Uterus (tissue), 4 donors: ENCODE data around the gene MTRF1L. TPM values are rescaled to one million over a fixed set of nuclear protein-coding genes. Genes with fewer than 3 reads are reported as not detected.

Experiments used
- DNase-seq, 2 donors: peaks; one replicate each; pipeline ENCODE4 v3.0.0-alpha.2; 2019 to 2020
- H3K27ac ChIP-seq, 2 donors: fragments of 200-600 bp; sonication (generic); 1 replicate in 1 of 2; 2 replicates in 1 of 2; pipeline ENCODE4 v1.5.1; 2016 to 2018
- H3K27me3 ChIP-seq, 2 donors: fragments of 200-600 bp; sonication (generic); one replicate each; pipeline ENCODE4 v1.5.1; 2018 to 2019; ENCODE audit warnings: control low read depth in 1 of 2
- H3K36me3 ChIP-seq, 2 donors: fragments of 200-600 bp; sonication (generic); one replicate each; pipeline ENCODE4 v1.5.1; 2019; ENCODE audit warnings: control low read depth in 1 of 2
- H3K4me1 ChIP-seq, 2 donors: fragments of 200-600 bp; sonication (generic); one replicate each; pipeline ENCODE4 v1.5.1; 2018 to 2019; ENCODE audit warnings: control low read depth in 1 of 2
- H3K4me3 ChIP-seq, 2 donors: fragments of 200-600 bp; sonication (generic); 1 replicate in 1 of 2; 2 replicates in 1 of 2; pipeline ENCODE4 v1.5.1; 2018 to 2019; ENCODE audit warnings: mild to moderate bottlenecking in 1 of 2
- H3K9me3 ChIP-seq, 2 donors: fragments of 200-600 bp; sonication (generic); one replicate each; pipeline ENCODE4 v1.5.1; 2019; ENCODE audit warnings: control low read depth in 1 of 2
- CTCF ChIP-seq, 4 experiments: fragments of 200-600 bp in 2 of 4; fragments of 450-650 bp in 2 of 4; sonication (generic) in 2 of 4; IDR thresholded peaks; one replicate each; pipeline ENCODE4 v1.5.1; 2016 to 2019; ENCODE audit warnings: antibody characterized with exemption in 4 of 4, mild to moderate bottlenecking in 2 of 4, moderate library complexity in 1 of 4
- POLR2A ChIP-seq, 2 donors: fragments of 450-650 bp; IDR thresholded peaks; one replicate each; pipeline ENCODE4 v1.6.1; 2016; ENCODE audit warnings: antibody characterized with exemption in 2 of 2, mild to moderate bottlenecking in 1 of 2, moderate library complexity in 1 of 2
- intact Hi-C: fragments of 100-400 bp; cut with DNase I; formaldehyde crosslinking; loops from one replicate; pipeline ENCODE4 v1.15.1; 2023; ENCODE audit warnings: low total_unique reads
- total RNA-seq, 4 donors: library from RNA; depleted of rRNA in 3 of 4; stranded (reverse); fragments of >200 nt in 3 of 4; gene quantifications; one replicate each; pipeline versions ENCODE4 v1.1.0 to v1.2.4, GENCODE V29; 2014 to 2023
- donor health status: DM: yes; HTN: yes; CAD: no.

MTRF1L gene
- total RNA-seq, 4 donors from 2014 or later: 9.5 to 26.4 (median 15.7) TPM

DNA sequence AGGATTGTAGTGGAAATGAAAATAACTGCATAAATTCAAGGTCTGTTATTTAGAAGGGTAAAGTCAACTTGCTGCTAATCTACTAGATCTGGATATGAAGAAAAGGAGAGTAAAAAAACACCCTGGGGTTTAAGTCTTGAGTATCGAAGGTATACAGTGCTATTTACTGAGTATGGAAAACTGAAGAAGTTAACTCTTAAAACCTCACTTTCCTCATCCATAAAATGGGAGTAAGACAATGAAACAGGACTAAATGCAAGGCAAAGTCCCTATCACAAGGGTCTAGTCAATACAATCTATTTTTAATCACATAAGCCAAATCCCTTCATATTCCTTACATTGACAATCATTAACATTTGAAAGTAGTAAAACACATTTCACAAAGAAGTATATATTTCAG is 21.9 kb downstream of the MTRF1L start:
- Histone ChIP-seq H3K36me3 (no peaks in the 10 kb centered on the region), H3K4me1 (peaks cover 0 to 11% of the 10 kb centered on the region in 2 donors), H3K27me3 (no peaks in the 10 kb centered on the region), H3K9me3 (no peaks in the 10 kb centered on the region), H3K4me3 (no peak overlapping the region), H3K27ac (no peak overlapping the region)
- DNase-seq: no peak
- intact Hi-C loops: no loop called here
- TF ChIP-seq CTCF (IDR thresholded peaks at IDR 0.05): no peak
- no peak for TF ChIP-seq POLR2A (IDR thresholded peaks at IDR 0.05)

DNA sequence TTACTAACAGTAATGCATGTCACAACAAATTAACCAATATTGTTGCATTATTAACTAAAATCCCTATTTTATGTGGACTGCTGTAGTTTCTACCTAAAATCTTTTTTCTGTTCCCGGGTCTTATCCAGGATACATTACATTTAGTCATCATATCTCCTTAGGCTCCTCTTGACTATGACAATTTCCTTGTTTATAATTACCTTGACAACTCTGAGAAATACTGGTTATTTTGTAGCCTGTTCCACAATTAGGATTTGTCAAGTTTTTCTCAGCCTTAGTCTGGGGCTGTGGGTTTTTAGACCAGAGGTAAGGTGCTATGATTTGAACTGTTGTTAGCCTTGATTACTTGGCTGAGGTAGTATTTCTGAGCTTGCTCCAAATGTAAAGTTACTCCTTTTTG is 23.4 kb downstream of the MTRF1L start:
- Histone ChIP-seq H3K27ac (no peak overlapping the region), H3K27me3 (no peaks in the 10 kb centered on the region), H3K36me3 (no peaks in the 10 kb centered on the region), H3K4me3 (no peak overlapping the region), H3K4me1 (peaks cover 0 to 11% of the 10 kb centered on the region in 2 donors), H3K9me3 (no peaks in the 10 kb centered on the region)
- intact Hi-C loops: no loop called here
- TF ChIP-seq POLR2A (IDR thresholded peaks at IDR 0.05) (no peak), CTCF (IDR thresholded peaks at IDR 0.05) (no peak)
- no peak for DNase-seq

- Histone ChIP-seq H3K27ac (no peak overlapping the region), H3K4me3 (no peak overlapping the region), H3K27me3 (no peaks in the 10 kb centered on the region), H3K9me3 (no peaks in the 10 kb centered on the region), H3K4me1 (peaks cover 0 to 11% of the 10 kb centered on the region in 2 donors), H3K36me3 (no peaks in the 10 kb centered on the region)
- TF ChIP-seq POLR2A (IDR thresholded peaks at IDR 0.05) (no peak), CTCF (IDR thresholded peaks at IDR 0.05) (no peak)
- no peak for DNase-seq
- intact Hi-C loops: no loop called here
Observed at GRCh38 chr6:152978058-152978457, 24.5 kb downstream of the MTRF1L start.

GRCh38 chr6:152977556-152977955 is 25.0 kb downstream of the MTRF1L start:
- no peaks in the 10 kb centered on the region for H3K27me3 ChIP-seq
- H3K4me1 ChIP-seq: peaks cover 0 to 8% of the 10 kb centered on the region in 2 donors
- no peak for DNase-seq
- no peak overlapping the region for H3K27ac ChIP-seq
- H3K36me3 ChIP-seq: no peaks in the 10 kb centered on the region
- no peaks in the 10 kb centered on the region for H3K9me3 ChIP-seq
- TF ChIP-seq CTCF (IDR thresholded peaks at IDR 0.05) (no peak), POLR2A (IDR thresholded peaks at IDR 0.05) (no peak)
- intact Hi-C loops: no loop called here
- H3K4me3 ChIP-seq: no peak overlapping the region

GRCh38 chr6:152976749-152977148 is 25.8 kb downstream of the MTRF1L start:
- no peak for TF ChIP-seq POLR2A (IDR thresholded peaks at IDR 0.05)
- no peak for TF ChIP-seq CTCF (IDR thresholded peaks at IDR 0.05)
- peaks cover 0 to under 1% of the 10 kb centered on the region in 2 donors for H3K4me1 ChIP-seq
- H3K36me3 ChIP-seq: no peaks in the 10 kb centered on the region
- no peak overlapping the region for H3K4me3 ChIP-seq
- H3K27me3 ChIP-seq: no peaks in the 10 kb centered on the region
- H3K27ac ChIP-seq: no peak overlapping the region
- intact Hi-C loops: no loop called here
- no peak for DNase-seq
- no peaks in the 10 kb centered on the region for H3K9me3 ChIP-seq
